Stimulated activated CD8-positive, alpha-beta memory T cell treated with anti-CD3 and anti-CD28 coated beads, Interleukin-12 subunit alpha, Interleukin-12 subunit beta, amount 100 ng/mL, for 1 hour (primary cell): ENCODE measurements around the gene NDUFB4.

ENCODE experiments used
- DNase-seq: peaks from one replicate; pipeline ENCODE4 v3.0.0-alpha.2; 2020; ENCODE audit warnings: low read depth

NDUFB4 gene

GRCh38 chr3:120596116-120596852, at the start of gene NDUFB4:
TSS of gene NDUFB4 (plus strand) at chr3:120596336. CDS start at chr3:120596360, 24 bp downstream.
- peak; percentile 95 for DNase-seq

GRCh38 chr3:120550546-120550945, 45.6 kb upstream of the NDUFB4 start:
- no peak for DNase-seq

- DNase-seq: no peak
Observed at GRCh38 chr3:120552184-120553172, 43.7 kb upstream of the NDUFB4 start.

GRCh38 chr3:120554812-120555606, 41.1 kb upstream of the NDUFB4 start:
- no peak for DNase-seq

GRCh38 chr3:120555657-120556509, 40.3 kb upstream of the NDUFB4 start:
- no peak for DNase-seq

GRCh38 chr3:120557115-120557514, 39.0 kb upstream of the NDUFB4 start:
- no peak for DNase-seq

GRCh38 chr3:120558771-120559241, 37.3 kb upstream of the NDUFB4 start:
- peak; percentile 82 for DNase-seq

- DNase-seq: no peak
Observed at GRCh38 chr3:120559242-120560061, 36.7 kb upstream of the NDUFB4 start.

- DNase-seq: no peak
Observed at GRCh38 chr3:120560304-120561250, 35.6 kb upstream of the NDUFB4 start.

GRCh38 chr3:120561251-120562045, 34.7 kb upstream of the NDUFB4 start:
- peak; percentile 57 for DNase-seq

GRCh38 chr3:120563356-120564022, 32.6 kb upstream of the NDUFB4 start:
- DNase-seq: no peak

- no peak for DNase-seq
Observed at GRCh38 chr3:120566243-120566975, 29.7 kb upstream of the NDUFB4 start.

- DNase-seq: no peak
Observed at GRCh38 chr3:120567370-120568201, 28.6 kb upstream of the NDUFB4 start.

GRCh38 chr3:120568202-120568531, 28.0 kb upstream of the NDUFB4 start:
- DNase-seq: no peak

GRCh38 chr3:120568598-120568997, 27.5 kb upstream of the NDUFB4 start:
- no peak for DNase-seq
